HG02970 (cell line): ENCODE data around the gene DPP10.
"Not testable (repeated sequence)": the region's sequence is repeated elsewhere in the genome, so short reads cannot be mapped to it uniquely, and the experiment has no call there.

Experiments used
- ATAC-seq: cut with Tn5 transposase; IDR thresholded peaks from one replicate; pipeline ENCODE4 v1.9.1; 2021; ENCODE audit warnings: mild to moderate bottlenecking, moderate library complexity, moderate number of reproducible peaks; ENCODE audit not compliant: unreplicated experiment, low FRiP score

DPP10 gene

GRCh38 chr2:114442510-114442909 lies at the start of gene DPP10:
Gene DPP10 (plus strand): TSS chr2:114442641.
- ATAC-seq = no peak

- no peak for ATAC-seq
These were observed 41.6 kb upstream of the DPP10 start for GRCh38 chr2:114400890-114401289.

GRCh38 chr2:114405247-114406116 lies 37.0 kb upstream of the DPP10 start:
- no peak for ATAC-seq

- no peak for ATAC-seq
These were observed 36.1 kb upstream of the DPP10 start for GRCh38 chr2:114406347-114406746.

GRCh38 chr2:114407353-114407752 lies 35.1 kb upstream of the DPP10 start:
- ATAC-seq = not testable (repeated sequence)

- no peak for ATAC-seq
These were observed 20.7 kb upstream of the DPP10 start for GRCh38 chr2:114421781-114422180.

GRCh38 chr2:114424699-114425098 lies 17.7 kb upstream of the DPP10 start:
- no peak for ATAC-seq

- no peak for ATAC-seq
These were observed 15.7 kb upstream of the DPP10 start for GRCh38 chr2:114426756-114427155.

GRCh38 chr2:114436329-114436728 lies 6.1 kb upstream of the DPP10 start:
- ATAC-seq = no peak

- no peak for ATAC-seq
These were observed 4.1 kb downstream of the DPP10 start for GRCh38 chr2:114446571-114446970.

GRCh38 chr2:114450639-114451038 lies 8.2 kb downstream of the DPP10 start:
- ATAC-seq = no peak

- ATAC-seq = no peak
These were observed 14.1 kb downstream of the DPP10 start for GRCh38 chr2:114456566-114456965.

GRCh38 chr2:114457956-114458355 lies 15.5 kb downstream of the DPP10 start:
- ATAC-seq = no peak

- ATAC-seq = no peak
These were observed 18.7 kb downstream of the DPP10 start for GRCh38 chr2:114461116-114461515.

- ATAC-seq = no peak
These were observed 22.7 kb downstream of the DPP10 start for GRCh38 chr2:114464961-114465706.

- ATAC-seq = no peak
These were observed 25.9 kb downstream of the DPP10 start for GRCh38 chr2:114468343-114468742.

GRCh38 chr2:114472246-114472645 lies 29.8 kb downstream of the DPP10 start:
- ATAC-seq = no peak

- no peak for ATAC-seq
These were observed 30.3 kb downstream of the DPP10 start for GRCh38 chr2:114472726-114473125.

GRCh38 chr2:114488841-114489530 lies 46.5 kb downstream of the DPP10 start:
- ATAC-seq = no peak

GRCh38 chr2:114495046-114495445 lies 52.6 kb downstream of the DPP10 start:
- ATAC-seq = no peak

- ATAC-seq = no peak
These were observed 54.5 kb downstream of the DPP10 start for GRCh38 chr2:114496959-114497358.
